ENCODE results near the gene RPS19.

GRCh38 chr19:41861846-41862245 is 1.8 kb downstream of the RPS19 start:
- TF ChIP-seq POLR2A (IDR thresholded peaks at IDR 0.05; ENCODE audit: low read depth) (no peak), EP300 (IDR thresholded peaks at IDR 0.05) (no peak), POLR2AphosphoS5 (IDR thresholded peaks at IDR 0.05) (no peak)
- TF ChIP-seq, protein P1, sequence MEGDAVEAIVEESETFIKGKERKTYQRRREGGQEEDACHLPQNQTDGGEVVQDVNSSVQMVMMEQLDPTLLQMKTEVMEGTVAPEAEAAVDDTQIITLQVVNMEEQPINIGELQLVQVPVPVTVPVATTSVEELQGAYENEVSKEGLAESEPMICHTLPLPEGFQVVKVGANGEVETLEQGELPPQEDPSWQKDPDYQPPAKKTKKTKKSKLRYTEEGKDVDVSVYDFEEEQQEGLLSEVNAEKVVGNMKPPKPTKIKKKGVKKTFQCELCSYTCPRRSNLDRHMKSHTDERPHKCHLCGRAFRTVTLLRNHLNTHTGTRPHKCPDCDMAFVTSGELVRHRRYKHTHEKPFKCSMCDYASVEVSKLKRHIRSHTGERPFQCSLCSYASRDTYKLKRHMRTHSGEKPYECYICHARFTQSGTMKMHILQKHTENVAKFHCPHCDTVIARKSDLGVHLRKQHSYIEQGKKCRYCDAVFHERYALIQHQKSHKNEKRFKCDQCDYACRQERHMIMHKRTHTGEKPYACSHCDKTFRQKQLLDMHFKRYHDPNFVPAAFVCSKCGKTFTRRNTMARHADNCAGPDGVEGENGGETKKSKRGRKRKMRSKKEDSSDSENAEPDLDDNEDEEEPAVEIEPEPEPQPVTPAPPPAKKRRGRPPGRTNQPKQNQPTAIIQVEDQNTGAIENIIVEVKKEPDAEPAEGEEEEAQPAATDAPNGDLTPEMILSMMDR (IDR thresholded peaks at IDR 0.05), result no peak

Data from esophagus muscularis mucosa (tissue), 4 donors.